ENCODE measurements around the gene HES3.

Gene HES3

DNA sequence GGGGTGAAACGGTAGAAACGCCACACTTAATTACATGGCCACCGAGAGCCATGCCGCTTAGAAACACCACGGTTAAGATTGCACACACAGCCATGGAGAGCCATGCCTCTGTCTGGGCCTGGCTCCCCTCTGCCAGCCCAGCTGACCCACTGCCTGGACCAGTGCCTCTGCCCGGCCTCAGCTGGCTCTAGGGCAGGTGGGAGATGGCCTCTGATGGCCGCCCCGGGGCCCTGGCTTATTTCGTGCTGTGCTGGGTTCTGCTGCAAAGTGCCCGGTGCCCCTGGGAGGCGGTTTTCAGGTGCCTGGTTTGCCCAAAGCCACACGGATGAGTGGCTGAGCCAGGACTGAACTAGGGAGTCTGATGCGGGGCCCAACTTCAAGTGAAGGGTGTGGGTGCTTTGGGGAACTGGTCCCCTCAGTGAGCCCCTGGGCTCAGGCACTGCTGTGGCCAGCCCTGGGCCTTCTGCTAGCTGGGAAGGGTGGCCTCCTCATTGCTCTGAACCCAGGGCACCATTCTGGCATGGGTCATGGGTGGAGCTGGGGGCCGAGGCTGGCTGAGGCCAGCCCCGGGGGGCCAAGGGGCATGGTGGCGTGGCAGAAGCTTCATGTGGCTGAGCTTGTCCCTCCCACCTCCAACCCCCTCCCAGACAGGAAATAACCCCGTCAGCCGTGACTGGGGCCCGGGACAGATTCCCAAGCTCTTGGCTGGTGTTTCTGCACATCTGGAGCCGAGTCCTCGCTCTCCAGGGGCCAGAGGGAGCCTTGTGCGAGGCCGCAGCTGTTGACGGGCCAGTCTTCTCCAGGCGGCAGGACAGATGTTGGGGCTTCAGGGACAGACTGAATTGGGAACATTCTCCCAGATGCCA lies 18.8 kb downstream of the HES3 start:
- DNase-seq (ENCODE audit: low spot score), result no peak

DNA sequence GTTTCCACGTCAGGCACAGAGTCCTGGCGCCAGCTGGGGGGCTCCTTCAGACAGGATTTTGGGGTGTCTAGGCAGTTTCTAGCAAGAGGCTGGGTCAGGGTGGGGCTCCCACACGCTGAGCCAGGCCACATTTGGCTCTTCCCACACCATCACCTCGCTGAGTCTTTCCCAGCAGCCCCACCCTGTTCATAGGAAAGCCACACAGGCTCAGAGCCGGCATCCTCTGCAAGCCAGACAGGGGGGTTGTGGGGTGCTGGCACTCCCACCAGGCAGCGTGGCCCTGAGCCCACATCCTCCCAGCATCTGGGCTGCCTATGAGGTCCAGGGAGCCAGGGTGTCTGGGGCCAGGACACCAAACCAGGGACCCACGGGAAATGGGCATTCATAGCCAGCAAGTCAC lies 19.7 kb downstream of the HES3 start:
- no peak for DNase-seq (ENCODE audit: low spot score)

DNA sequence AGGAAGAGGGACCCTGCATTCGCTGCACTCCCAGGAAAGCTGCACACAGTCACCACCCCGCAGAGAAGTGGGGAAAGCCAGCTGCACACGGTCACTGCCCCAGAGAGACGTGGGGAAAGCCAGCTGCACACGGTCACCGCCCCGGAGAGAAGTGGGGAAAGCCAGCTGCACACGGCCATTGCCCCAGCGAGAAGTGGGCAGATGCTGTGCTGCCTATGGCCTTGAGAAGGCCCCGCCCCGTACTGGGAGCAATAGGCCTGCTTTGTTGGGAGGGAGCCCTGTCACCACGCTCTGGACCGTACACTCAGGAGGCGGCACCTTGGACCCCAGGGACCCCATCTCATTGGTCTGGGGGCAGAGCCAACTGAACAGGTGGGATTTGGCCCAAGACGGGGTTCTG lies 21.2 kb downstream of the HES3 start:
- no peak for DNase-seq (ENCODE audit: low spot score)

DNA sequence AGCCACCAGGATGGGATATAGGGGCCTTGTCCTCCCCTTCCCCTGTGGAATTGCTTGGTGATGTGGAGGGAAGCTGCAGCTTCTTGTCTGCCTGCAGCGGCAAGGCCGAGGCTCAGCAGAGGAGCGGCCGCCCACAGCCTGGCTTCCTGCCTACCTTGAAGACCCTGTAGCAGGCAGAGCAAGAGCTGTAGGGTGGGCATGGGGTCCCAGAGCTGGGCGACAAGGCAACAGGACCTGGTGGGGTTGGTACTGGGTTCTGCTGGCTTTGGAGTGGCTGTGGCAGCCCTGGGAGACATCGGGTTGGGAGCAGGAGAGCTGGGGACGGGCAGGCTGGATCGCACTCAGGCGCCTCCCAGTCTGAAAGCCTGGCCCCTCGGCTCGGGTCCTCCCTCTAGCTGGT lies 22.7 kb downstream of the HES3 start:
- no peak for DNase-seq (ENCODE audit: low spot score)

DNA sequence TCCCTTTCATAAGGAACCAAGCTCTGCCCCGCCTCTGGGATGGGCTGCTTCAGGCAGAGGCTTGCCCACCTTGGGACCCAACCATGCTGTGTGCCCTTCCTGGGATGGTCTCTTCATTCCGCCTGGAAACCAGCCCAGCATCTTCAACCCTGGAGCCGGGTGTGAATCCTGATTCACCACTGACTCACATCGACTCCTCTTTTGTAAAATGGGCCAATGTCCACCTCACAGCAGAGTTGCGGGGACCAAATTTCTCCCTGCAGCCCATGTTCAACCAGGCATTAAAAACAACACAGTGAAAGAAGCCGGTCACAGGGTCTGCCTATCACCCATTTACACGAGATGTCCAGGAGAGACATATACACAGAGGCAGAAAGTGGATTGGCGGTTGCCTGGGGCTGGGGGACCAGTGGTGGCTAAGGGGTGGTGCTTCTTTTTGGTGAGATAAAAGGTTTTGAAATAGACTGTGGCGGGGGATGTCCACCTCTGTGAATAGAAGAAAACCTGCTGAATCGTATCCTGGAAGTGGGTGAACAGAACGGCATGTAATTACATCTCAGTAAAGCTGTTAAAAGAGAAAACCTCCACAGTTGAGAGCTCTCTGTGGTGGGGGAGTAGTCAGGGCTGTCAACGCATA lies 23.8 kb downstream of the HES3 start:
- DNase-seq (ENCODE audit: low spot score), result no peak

DNA sequence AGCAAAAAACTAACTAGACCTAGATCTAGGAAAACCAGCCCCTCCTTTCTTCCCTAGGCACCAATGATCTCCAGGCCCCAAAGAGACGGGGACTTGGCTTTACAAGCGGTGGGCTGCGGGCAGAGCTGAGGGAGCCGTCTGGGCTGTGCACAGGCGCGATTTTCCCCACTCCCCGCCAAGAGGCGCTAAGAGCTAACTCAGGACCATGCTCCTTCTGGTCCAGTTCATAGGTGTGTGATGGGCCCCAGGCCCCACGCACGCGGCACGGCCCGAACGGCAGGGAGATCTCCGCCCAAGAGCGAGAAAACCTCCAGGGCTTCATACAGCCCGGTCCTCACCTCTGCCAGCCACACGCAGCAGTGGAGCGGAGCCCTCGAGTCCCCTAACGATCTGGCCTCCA lies 24.4 kb downstream of the HES3 start:
- no peak for DNase-seq (ENCODE audit: low spot score)

DNA sequence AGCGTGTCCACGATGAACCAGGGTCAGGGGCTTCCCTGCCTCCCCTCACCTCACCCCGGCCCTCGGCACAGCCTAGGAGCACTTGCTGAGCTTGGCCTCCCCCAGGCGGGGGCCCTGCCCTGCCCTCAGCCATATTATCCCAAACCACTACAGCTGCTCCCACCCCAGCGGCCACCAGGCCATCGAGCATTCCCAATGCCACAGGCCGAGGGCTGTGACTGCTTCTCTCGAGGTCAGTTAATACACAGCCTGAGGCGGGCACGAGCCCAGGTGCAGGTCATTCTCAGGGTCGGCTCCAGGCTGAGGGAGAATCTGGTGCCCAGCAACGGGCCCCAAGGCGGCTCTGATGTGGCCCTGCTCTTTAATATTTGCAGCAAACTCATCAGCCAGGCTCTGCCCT lies 25.3 kb downstream of the HES3 start:
- no peak for DNase-seq (ENCODE audit: low spot score)

DNA sequence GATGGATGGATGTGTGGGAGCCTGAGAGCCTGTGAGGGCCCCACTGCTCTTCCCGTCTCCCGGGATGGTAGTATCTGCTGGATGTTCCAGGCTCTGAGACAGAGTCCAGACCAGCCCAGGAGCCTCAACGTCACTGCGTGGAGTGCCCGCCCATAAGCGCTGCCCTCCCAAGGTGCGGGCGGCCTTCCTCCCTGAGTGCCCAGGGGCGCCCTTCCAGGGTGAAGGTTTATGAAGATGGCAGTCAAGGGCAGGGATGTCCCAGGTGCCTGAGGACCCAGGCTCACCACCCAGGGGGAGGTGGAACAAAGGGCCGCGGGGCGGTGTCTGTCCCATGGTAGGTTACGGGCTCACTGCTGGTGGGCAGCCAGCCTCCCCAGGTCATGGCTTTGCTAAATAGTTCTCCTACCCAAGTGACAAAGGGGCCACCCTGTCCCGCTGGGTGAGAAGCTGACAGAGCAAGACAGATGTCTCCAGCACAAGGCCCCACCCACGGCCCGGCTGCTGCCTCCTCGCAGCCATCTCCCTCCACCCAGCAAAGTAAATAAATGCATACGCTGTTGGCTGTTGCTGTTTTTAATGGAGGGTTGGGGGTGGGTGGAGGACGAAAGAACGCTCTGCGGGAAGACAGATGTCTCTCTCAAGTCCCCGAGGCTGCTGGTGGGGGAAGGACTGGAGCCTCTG lies 25.9 kb downstream of the HES3 start:
- no peak for DNase-seq (ENCODE audit: low spot score)

DNA sequence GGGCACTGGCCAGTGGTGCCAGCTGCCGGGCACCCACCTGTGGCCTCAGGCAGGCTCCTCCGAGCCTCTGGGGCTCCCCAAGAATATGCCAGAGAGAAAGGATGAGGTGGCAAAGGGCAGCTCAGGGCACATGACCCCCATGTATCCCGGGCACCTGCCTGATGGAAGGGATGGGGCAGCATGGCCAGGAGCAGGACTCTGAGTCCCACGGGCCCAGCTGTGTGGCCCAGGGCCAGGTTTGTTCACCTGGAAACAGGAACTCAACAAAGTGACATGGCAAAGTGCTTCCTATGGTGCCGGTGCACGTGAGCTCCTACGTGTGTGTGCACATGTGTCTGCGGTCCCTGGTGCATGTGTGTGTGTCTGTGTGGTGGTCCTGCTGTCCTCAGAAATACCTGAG lies 26.4 kb downstream of the HES3 start:
- DNase-seq (ENCODE audit: low spot score), result no peak

DNA sequence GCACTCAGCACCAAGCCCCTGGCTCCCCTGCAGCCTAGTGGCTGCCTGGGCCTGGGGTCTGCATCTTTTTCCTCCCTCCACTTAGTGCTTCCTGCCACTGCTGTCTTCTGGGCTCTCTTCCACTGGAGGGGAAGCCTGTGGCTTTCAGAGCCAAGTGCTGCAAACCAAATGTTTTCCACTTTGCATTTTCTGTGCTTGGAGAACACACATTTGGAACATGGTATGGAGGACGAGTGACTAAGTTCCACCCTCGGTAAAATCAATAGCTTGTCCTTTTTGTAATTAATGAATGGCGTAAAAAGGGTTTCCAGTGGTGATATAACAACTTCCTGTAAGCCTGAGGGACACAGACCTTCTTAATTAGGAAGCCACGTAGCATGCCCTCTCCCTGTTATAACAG lies 27.0 kb downstream of the HES3 start:
- DNase-seq (ENCODE audit: low spot score), result no peak

DNA sequence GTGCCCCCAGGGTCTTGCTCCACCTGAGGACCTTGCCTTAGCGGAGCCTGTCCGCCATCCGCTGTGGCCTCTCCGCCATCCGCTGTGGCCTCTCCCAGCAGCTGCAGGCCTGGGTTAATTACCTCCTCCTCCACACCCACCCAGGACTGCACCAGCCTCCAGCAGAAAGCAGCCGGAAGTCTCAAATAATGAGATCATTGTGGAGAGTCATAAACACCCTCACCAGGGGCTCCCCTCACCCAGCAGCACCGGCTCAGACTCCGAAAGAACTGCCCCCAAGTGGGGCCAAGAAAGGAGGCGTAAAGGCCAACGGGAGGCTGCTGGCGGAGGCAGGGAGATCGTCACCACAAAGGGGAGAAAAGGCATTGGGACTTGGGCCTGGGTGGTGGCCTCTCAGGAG lies 27.6 kb downstream of the HES3 start:
- no peak for DNase-seq (ENCODE audit: low spot score)

DNA sequence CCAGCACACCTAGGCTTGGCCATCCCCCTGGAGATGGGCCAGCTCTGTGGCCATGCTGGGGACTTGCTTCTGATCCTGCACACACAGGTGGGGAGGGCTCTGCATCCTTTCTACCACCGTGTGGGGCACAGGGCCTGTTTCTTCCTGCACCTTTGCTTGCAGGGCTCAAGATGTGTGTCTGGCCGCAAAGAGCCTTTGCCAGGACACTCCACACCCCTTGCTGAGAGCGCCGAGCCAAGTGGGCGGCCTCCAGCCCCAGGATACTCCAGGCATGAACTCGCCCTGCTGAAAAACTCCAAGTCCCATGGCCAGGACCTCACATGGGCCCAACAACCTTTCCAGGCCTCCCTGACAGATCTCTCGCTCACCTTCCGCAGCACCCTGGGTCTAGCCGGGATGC lies 28.5 kb downstream of the HES3 start:
- DNase-seq (ENCODE audit: low spot score), result no peak

DNA sequence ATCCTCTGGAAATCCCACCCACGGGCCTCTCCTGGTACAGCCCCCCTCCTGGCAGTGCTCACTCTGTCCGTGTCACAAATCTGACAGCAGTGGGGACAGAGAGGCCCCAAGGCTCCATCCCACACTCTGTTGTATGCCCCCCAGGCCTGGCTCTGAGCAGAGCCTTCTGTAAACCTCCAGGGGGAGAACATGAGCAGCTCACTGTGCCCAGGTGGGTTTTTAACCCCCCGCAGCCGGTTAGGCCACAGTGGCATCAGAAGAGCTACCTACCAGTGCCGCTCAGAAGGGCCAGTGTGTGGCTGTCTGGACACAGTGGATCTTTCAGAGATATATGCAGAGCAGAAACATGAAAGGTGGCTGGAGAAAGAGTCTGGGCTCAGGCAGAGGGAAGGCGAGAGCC lies 28.9 kb downstream of the HES3 start:
- DNase-seq (ENCODE audit: low spot score), result peak; percentile 39

DNA sequence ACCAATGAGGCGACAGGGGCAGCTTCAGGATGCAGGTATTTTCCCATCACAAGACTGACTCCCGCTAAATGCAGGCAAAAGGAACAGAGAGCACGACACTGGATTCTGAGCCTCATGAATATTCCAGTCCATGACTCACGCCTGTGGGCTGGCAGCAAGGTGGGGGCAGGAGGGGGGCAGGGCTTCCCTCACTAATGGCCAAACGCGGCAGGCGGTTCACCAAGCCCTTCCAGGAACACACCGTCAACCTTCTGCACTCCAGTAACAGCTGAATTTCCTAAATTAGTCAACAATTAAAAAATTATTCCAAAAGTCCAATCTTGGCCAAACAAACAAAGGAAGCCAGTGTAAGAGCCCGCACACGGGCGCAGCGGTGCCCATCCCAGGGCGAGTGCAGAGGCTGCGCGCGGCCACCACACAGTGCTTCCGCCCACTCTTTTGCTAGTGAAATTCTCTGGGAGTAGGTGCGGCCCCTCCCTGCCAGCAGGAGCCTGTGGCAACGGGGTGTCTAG lies 29.5 kb downstream of the HES3 start:
- no peak for DNase-seq (ENCODE audit: low spot score)

DNA sequence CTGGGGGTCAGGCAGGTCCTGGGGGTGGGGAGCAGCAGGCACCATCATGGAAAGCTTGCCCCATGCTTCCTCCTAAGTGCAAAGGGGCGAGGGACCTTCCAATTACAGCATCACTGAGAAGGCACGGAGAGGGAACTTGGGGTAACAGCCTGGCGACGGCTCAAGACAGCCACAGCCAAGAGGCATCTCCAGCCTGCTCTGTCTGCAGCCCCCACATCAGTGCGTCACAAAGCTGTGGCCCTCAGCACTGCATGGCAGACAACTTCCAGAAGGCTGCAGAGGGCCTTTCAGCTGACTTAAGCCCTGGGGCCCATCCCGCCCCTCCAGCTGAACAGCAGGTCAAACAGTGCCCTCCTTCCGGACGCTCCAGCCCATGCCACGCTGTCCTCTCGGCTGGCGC lies 30.1 kb downstream of the HES3 start:
- DNase-seq (ENCODE audit: low spot score), result no peak

DNA sequence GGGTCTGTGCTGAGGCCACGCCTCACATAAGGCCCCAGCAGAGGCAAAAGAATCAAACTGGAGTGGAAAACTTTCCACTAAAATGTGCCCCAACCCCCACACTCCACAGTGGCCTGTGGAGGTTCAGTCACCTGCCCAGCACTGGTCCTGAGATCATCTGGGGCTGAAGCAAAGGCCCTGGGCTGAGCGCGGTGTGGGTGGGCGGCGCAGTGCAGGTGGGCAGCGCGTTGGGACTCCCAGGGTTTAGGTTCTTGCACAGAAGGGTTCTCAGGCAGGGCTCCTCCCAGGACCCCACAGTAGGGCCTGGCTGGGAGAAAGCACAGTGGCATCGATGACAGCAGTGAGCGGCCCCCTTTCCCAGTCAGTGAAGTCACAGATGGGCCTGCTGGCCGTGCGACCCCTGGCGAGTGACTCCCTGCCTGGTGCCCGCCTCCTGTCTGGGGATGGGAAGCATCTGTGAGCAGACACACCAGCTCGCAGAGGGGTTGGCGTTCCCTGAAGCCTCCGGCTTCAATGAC lies 30.7 kb downstream of the HES3 start:
- DNase-seq (ENCODE audit: low spot score), result no peak

DNA sequence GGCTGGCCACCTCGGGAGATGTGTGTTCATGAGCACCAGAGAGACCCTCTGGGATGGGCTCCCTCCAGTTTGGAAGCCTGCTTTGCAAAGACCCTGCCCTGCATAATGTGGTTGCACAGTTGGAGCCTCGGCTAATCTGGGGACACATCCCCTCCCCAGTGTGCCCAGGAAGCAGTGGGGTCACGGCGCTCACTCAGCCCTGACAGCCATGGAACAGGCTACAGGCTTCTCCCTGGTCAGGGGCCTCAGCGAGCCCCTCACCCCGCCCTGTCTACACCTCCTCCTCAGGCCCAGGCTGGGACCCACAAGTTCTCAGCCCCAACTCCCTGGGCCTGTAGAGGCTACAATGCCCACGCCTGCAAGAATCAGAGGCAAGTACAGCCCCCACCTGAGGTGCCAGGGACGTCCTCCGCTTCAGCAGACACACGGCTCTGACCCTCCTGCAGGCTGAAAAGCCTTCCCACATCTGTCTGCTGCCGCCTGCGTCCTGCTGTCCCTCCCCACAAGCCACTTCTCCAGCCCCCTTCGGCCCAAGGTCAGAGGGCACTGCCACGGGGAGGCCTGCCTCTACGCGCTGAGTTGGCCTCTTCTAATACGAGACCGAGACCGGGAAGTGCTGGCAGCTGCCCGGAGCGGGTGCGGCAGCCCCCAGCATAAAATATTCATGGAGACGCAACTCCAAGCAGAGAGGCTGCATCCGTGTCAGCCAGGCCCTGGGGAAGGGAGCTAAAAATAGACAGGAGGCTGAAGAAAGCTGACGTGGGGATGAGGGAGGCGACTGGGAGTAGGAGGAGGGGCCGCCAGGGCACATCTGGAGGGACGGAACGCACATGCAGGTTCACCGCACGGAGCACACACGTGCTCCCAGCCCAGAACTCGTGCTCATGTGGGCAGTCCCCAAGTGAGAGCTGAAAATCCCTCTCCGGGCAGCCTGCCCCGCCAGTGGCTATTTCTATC lies 32.1 kb downstream of the HES3 start:
- no peak for DNase-seq (ENCODE audit: low spot score)

DNA sequence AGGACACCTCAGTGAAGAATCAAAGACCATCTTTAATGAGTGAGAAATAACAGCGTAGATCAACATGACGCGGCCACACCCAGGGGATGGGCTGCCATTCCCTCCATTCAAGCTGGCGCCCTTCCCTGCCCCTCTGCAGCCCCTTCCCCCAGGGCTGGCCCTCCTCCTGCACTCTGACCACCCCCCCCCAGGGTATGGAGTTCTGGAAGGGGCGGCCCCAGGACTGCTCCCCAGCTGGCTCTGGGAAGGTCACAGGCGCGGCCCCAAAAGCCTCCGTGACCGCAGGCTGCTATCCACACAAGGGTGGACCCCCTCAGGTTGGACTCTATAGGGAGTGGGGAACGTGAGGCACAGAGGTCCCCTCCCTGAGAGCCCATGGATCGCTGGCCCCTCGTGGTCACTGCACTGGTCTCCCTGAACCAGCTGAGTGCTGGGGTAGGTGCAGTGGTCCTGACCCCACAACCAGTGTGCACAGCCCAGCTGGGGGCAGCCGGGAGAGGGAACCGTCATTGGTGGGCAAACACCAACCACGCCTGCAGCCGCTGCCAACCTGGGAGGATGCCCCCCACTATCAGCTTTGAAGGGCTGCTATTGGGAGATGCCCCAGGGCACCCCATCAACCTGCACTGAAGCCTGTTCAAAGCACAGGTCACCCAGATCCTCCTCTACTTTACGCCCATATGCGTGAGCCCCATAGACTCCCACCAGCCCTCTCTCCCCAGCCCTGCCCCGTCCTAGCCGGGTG lies 33.0 kb downstream of the HES3 start:
- DNase-seq (ENCODE audit: low spot score), result no peak

DNA sequence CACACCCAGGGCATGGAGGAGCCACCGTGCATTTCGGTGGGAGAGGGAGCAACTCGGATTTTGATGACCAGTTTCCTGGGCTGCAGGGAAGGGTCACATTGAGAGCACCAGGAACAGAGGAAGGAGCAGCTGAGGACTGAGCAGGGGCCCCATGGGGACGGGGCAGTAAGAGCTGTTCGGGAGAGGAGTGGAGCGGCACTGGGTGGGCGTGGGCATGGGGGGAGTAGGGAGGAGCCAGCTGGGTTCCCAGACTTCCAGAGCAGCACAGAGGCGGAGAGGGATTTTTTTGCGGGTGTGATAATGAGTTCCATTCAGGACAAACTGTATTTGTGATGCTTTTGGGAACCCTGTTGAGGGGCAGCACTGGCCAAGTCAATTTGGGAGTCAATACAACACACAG lies 34.3 kb downstream of the HES3 start:
- no peak for DNase-seq (ENCODE audit: low spot score)

DNA sequence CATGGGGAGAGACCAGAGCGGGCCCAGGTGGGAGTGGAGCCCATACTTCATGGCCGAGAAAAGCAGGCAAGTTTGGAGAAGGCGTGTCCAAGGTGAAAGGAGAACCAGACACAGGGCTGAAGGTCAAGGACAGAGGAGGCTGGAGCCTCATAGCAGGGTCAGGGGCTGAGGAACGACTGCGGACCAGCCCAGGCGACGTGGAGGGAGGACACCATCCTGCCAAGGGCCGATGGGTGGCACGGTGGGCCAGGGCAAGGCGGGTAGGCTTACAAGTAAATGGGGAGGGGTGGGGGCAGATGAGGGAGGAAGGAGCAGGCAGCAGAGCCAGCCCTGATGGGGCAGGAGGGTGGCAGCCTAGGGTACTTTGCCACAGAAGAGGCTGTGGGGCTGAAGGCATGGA lies 35.1 kb downstream of the HES3 start:
- no peak for DNase-seq (ENCODE audit: low spot score)
